Stimulated activated naive CD8-positive, alpha-beta T cell treated with anti-CD3 and anti-CD28 coated beads, Interleukin-15, Interleukin-2, amounts not matched to agents 100 ng/mL and 50 ng/mL, for 24 hours (primary cell): ENCODE data around the gene FAM110C.

Source experiments
- H3K27ac Mint-ChIP-seq: one replicate; pipeline ENCODE4 v1.8.0; 2021; ENCODE audit warnings: mild to moderate bottlenecking, mixed read lengths
- H3K27me3 Mint-ChIP-seq: one replicate; pipeline ENCODE4 v1.8.0; 2021; ENCODE audit warnings: mixed read lengths
- H3K36me3 Mint-ChIP-seq: one replicate; pipeline ENCODE4 v1.8.0; 2021; ENCODE audit warnings: low read depth, mixed read lengths
- H3K4me1 Mint-ChIP-seq: one replicate; pipeline ENCODE4 v1.8.0; 2021; ENCODE audit warnings: low read depth, mixed read lengths
- H3K4me3 Mint-ChIP-seq: one replicate; pipeline ENCODE4 v1.8.0; 2021; ENCODE audit warnings: mild to moderate bottlenecking, mixed read lengths
- H3K9me3 Mint-ChIP-seq: one replicate; pipeline ENCODE4 v1.8.0; 2021; ENCODE audit warnings: mixed read lengths

Gene FAM110C

DNA sequence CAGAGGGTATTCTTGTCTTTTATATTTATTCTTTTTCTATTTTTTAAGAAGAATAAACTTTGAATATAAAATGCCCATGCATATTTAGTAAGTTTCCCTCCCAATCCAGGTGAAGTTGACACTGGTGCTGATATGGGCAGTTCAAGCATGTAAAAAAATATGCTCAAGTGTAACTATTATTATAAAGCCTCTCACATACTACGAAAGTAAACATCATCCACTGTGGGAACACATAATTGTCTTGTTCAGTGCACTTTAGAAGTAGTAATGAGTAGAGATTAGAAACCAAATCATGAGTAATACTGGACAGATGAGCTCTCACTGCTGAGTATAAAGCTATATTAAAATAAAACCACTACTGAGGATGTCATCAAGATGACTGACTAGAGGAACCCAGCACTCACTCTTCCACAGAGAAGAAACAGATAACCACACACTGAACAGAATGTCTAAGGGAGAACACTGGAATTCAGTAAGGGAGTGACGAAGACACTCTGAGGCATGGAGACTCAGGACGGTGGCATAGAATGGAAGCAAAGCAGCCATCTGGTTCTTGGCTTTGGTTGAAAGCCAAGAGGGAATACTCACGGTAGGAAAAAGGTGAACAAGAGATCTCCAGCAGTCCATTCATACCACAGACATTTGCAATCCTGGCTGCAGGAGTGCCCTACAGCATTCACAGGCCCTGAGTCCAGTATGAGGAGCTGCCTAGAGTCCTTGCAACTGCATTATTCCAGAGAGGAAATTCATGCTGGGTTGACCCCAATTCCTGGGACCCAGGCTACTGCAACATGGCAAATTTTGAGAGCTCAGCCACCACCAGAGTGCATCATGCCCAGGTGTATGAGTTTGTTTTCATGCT is 9.5 kb upstream of the FAM110C start:
- Mint-ChIP-seq H3K4me3 (no peak overlapping the region), H3K9me3 (peaks cover 5% of the 10 kb centered on the region), H3K4me1 (no peaks in the 10 kb centered on the region), H3K27me3 (peaks cover 14% of the 10 kb centered on the region), H3K27ac (no peak overlapping the region), H3K36me3 (no peaks in the 10 kb centered on the region)

DNA sequence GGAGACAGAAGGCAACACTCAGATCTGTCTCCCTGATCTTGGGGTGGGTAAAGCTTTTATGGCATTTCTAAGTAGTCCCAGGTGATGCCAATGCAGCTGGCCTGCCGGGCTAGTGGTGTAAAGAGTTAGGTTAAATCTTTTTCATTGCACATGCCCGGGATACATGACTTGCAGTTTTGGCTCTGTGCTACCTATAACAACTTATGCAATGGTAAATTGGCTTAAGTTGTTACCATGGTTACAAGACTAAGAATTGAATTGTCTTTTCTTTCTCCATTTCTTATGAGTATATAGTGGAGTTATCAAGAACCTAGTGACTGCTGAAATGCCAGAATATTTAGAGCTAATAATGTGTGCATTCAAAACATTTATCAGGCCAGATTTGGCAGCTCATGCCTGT is 5.3 kb upstream of the FAM110C start:
- H3K36me3 Mint-ChIP-seq, result no peaks in the 10 kb centered on the region
- no peaks in the 10 kb centered on the region for H3K4me1 Mint-ChIP-seq
- no peak overlapping the region for H3K4me3 Mint-ChIP-seq
- H3K27ac Mint-ChIP-seq, result no peak overlapping the region
- peaks cover 41% of the 10 kb centered on the region for H3K27me3 Mint-ChIP-seq
- H3K9me3 Mint-ChIP-seq, result no peaks in the 10 kb centered on the region

- H3K27me3 Mint-ChIP-seq, result peaks cover 62% of the 10 kb centered on the region
Observed at GRCh38 chr2:47737-48136, 1.4 kb upstream of the FAM110C start.

DNA sequence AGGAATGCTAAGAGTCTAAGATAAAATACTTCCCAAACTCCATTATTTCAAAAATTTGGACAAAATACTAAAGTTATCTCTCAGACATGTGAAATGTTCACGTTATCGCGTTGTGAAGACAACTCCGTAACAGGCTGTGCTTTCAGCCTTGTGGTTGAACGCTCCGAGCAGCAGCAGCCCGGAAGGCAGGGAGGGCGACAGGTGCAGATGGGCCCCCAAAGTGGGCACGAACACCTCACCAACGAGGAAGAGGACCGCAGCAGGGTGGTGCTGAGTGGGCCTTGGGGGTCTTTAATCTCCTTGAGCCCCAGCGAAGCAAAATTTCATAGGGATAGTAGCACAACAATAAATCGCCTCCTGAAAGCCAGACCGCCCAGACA is 1.0 kb upstream of the FAM110C start:
- Mint-ChIP-seq H3K36me3 (no peaks in the 10 kb centered on the region), H3K27me3 (peaks cover 62% of the 10 kb centered on the region), H3K4me3 (peak overlapping the region; percentile 65), H3K4me1 (peaks cover 6% of the 10 kb centered on the region), H3K27ac (no peak overlapping the region), H3K9me3 (no peaks in the 10 kb centered on the region)

More at GRCh38 chr2:47737-48136, 1.4 kb upstream of the FAM110C start:
- Mint-ChIP-seq H3K27ac (no peak overlapping the region), H3K4me1 (peaks cover 2% of the 10 kb centered on the region), H3K9me3 (no peaks in the 10 kb centered on the region), H3K4me3 (peak overlapping the region; percentile 65), H3K36me3 (no peaks in the 10 kb centered on the region)

- Mint-ChIP-seq H3K27me3 (peaks cover 59% of the 10 kb centered on the region), H3K4me1 (peaks cover 9% of the 10 kb centered on the region), H3K27ac (no peak overlapping the region), H3K9me3 (no peaks in the 10 kb centered on the region), H3K36me3 (no peaks in the 10 kb centered on the region), H3K4me3 (no peak overlapping the region)
Observed at GRCh38 chr2:46131-46470, 204 bp downstream of the FAM110C start.

DNA sequence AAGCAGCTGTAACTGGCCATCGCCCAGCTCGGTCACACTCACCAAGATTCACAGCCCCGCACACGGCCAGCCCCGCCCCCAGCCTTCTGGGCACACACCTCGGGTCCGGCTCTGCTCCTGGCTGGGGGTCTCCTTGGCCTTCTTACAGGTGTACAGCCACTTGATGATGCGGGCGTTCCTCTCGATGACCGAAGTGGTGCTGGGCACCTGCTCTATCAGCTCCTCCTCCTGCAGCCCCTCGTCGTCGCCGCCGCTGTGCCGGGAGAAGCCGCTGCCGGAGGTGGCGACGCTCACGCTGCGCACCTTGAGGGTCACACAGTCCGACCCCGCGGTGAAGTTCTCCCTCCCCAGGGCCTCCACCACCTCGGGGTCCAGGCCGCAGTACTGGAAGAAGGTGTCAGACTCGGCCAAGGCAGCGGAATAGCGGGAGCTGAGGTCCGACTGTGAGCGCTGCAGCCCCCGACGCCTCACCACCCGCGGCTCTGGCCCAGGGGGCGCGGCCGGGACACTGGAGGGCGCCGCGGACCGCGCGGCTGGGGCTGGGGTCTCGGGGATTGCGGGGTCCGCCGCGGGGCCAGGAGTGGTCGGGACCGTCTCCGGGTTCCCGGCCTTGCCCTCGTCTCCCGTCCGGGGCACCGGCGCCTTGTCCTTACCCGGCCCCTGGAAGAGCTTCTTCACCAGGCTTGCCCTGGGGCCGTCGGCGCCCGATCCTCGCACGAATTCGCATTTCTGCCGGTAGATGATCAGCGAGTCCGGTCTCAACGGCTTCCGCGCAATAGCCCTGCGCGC is 769 bp downstream of the FAM110C start:
- H3K27ac Mint-ChIP-seq, result no peak overlapping the region
- no peaks in the 10 kb centered on the region for H3K9me3 Mint-ChIP-seq
- peaks cover 9% of the 10 kb centered on the region for H3K4me1 Mint-ChIP-seq
- H3K27me3 Mint-ChIP-seq, result peaks cover 59% of the 10 kb centered on the region
- no peaks in the 10 kb centered on the region for H3K36me3 Mint-ChIP-seq
- H3K4me3 Mint-ChIP-seq, result peak overlapping the region; percentile 48

GRCh38 chr2:44748-45341 is 1.5 kb downstream of the FAM110C start:
- no peaks in the 10 kb centered on the region for H3K36me3 Mint-ChIP-seq
- H3K9me3 Mint-ChIP-seq, result no peaks in the 10 kb centered on the region
- peaks cover 9% of the 10 kb centered on the region for H3K4me1 Mint-ChIP-seq
- H3K4me3 Mint-ChIP-seq, result peak overlapping the region; percentile 40
- H3K27me3 Mint-ChIP-seq, result peaks cover 60% of the 10 kb centered on the region
- H3K27ac Mint-ChIP-seq, result no peak overlapping the region

GRCh38 chr2:42788-43187 is 3.5 kb downstream of the FAM110C start:
- Mint-ChIP-seq H3K27ac (no peak overlapping the region), H3K4me3 (no peak overlapping the region), H3K4me1 (peaks cover 9% of the 10 kb centered on the region), H3K27me3 (peaks cover 52% of the 10 kb centered on the region), H3K36me3 (no peaks in the 10 kb centered on the region), H3K9me3 (no peaks in the 10 kb centered on the region)

DNA sequence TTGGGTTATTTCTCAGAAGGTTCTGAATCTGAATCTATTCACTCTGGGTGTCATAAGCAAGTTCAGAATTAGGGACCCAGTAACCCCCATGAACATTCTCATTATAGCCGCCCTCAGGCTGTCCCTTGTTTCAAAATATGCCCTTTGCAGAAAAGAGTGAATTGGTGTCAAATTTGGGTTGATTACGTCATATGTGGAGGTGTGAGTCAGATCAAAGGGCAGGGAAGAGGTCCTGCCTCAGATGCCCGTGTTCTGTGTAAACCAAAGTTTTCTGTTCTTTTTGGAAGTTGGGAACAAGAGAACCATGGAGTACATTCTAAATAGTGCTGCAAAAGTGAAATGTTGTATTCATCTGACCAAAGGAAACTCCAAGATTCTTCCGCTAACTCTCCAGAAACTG is 5.8 kb downstream of the FAM110C start:
- H3K36me3 Mint-ChIP-seq, result no peaks in the 10 kb centered on the region
- peaks cover 39% of the 10 kb centered on the region for H3K27me3 Mint-ChIP-seq
- no peak overlapping the region for H3K4me3 Mint-ChIP-seq
- H3K27ac Mint-ChIP-seq, result no peak overlapping the region
- peaks cover 9% of the 10 kb centered on the region for H3K4me1 Mint-ChIP-seq
- H3K9me3 Mint-ChIP-seq, result no peaks in the 10 kb centered on the region

GRCh38 chr2:38155-38554 is 8.2 kb downstream of the FAM110C start:
- no peak overlapping the region for H3K27ac Mint-ChIP-seq
- no peaks in the 10 kb centered on the region for H3K9me3 Mint-ChIP-seq
- H3K36me3 Mint-ChIP-seq, result no peaks in the 10 kb centered on the region
- peaks cover 16% of the 10 kb centered on the region for H3K27me3 Mint-ChIP-seq
- no peak overlapping the region for H3K4me3 Mint-ChIP-seq
- peaks cover 24% of the 10 kb centered on the region for H3K4me1 Mint-ChIP-seq

DNA sequence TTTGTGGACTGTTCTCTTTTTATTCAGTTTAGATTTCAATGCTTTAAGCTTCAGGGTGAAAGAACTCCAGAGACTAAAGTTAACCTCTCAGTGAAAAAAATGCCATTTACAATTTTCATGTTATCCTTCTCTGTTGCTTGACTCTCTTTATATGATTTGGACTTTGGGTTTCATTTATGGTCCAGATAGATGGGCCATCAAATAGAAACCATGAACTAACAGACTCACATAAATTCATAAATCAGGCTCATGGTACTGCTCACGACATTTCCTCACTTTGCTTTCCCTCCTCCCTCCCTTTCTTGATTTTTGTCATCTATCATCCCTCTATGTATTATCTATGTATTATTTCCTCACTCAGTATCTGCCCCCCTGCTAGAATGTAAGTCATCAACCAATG is 10.0 kb downstream of the FAM110C start:
- Mint-ChIP-seq H3K4me3 (no peak overlapping the region), H3K27ac (no peak overlapping the region), H3K9me3 (no peaks in the 10 kb centered on the region), H3K4me1 (peaks cover 28% of the 10 kb centered on the region), H3K27me3 (peaks cover 15% of the 10 kb centered on the region), H3K36me3 (no peaks in the 10 kb centered on the region)

- Mint-ChIP-seq H3K4me1 (peaks cover 28% of the 10 kb centered on the region), H3K9me3 (no peaks in the 10 kb centered on the region), H3K36me3 (no peaks in the 10 kb centered on the region), H3K27ac (no peak overlapping the region), H3K4me3 (no peak overlapping the region), H3K27me3 (peaks cover 14% of the 10 kb centered on the region)
Observed at GRCh38 chr2:35852-36251, 10.5 kb downstream of the FAM110C start.

DNA sequence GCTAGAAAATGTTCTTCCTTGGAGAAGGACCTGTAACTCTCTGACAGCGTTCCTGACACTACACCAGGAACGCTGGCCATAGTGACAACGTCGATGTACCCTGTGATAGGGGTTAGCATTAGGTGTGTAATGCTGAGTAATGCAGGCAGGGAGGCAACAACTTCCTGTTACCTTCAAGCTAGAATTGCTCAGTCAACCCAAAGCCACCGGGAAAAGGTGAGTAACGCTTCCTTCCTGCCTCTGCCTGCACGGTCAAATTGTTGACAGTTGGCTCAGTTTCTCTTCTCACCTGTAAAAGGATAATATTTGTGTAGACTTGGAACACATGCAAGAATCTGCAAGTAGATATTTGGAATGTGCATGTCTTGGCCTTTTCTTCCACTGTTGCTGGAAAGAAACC is 12.7 kb downstream of the FAM110C start:
- no peak overlapping the region for H3K27ac Mint-ChIP-seq
- H3K36me3 Mint-ChIP-seq, result no peaks in the 10 kb centered on the region
- H3K4me3 Mint-ChIP-seq, result no peak overlapping the region
- no peaks in the 10 kb centered on the region for H3K9me3 Mint-ChIP-seq
- no peaks in the 10 kb centered on the region for H3K27me3 Mint-ChIP-seq
- peaks cover 31% of the 10 kb centered on the region for H3K4me1 Mint-ChIP-seq

- Mint-ChIP-seq H3K27ac (no peak overlapping the region), H3K36me3 (no peaks in the 10 kb centered on the region), H3K27me3 (no peaks in the 10 kb centered on the region), H3K9me3 (no peaks in the 10 kb centered on the region), H3K4me1 (peaks cover 36% of the 10 kb centered on the region), H3K4me3 (no peak overlapping the region)
Observed at GRCh38 chr2:32068-32467, 14.2 kb downstream of the FAM110C start.

GRCh38 chr2:29253-29652 is 17.1 kb downstream of the FAM110C start:
- no peaks in the 10 kb centered on the region for H3K9me3 Mint-ChIP-seq
- no peak overlapping the region for H3K4me3 Mint-ChIP-seq
- no peaks in the 10 kb centered on the region for H3K36me3 Mint-ChIP-seq
- H3K27ac Mint-ChIP-seq, result no peak overlapping the region
- no peaks in the 10 kb centered on the region for H3K27me3 Mint-ChIP-seq
- peaks cover 37% of the 10 kb centered on the region for H3K4me1 Mint-ChIP-seq
